ENCODE results near the gene POLR1A. TPM values are rescaled to one million over a fixed set of nuclear protein-coding genes. Genes with fewer than 3 reads are reported as not detected.
A peak's percentile ranks its signal among the peaks of the same experiment; 100 is the strongest.

POLR1A gene
- total and polyA plus RNA-seq, 2 donors (not counting 3 experiments of a cell fraction or from before 2014, with no cell fraction given): 7.6 to 40.7 TPM

DNA sequence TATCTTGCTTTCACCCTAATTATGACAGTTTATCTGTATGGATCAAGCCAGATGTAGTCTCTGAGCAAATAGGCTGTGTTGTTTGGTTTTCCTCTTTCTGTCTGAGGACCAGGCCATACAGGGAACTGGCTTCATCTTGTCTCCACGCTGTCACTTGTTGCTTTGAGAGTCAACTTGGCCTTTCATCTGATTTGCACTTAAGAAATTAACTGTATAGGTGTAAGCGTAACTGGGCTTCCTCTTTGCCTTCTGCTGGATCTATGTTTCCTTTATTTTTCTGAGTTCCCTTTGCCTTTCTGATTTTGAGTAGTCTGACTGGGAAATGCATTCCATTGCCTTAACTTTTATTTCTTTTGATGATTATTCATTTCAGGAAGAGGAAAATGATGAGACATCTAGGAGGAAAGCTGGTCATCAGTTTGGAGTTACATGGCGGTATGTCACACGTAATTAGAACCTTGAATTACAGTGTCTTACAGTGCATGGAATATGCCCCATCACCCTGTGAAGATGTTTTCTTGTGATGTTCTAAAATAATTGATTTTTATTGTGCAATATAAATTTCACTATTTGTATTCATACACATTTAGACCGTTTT is 17.7 kb upstream of the POLR1A start:
- H4K20me1 ChIP-seq (replicated peaks; ENCODE audit: control insufficient read depth, extremely low read depth, insufficient read depth, low read length): no peaks in the 10 kb centered on the region
- no peaks in the 10 kb centered on the region for H3K79me2 ChIP-seq (ENCODE audit: control insufficient read depth, insufficient read depth, low read length)
- H3K4me2 ChIP-seq (ENCODE audit: insufficient read depth, low read length): no peak overlapping the region
- DNase-seq (ENCODE audit: low read depth, low spot score) (no peak), FAIRE-seq (no peak)
- H3K27me3 ChIP-seq (ENCODE audit: control insufficient read depth in 2 of 2, insufficient read depth in 2 of 2, low read length in 2 of 2): no peaks in the 10 kb centered on the region
- no peak overlapping the region for H3K27ac ChIP-seq (ENCODE audit: insufficient read depth, low read depth, low read length)
- ChIA-PET CTCF (no interaction called here), POLR2A (no interaction called here)
- peaks cover 37 to 56% of the 10 kb centered on the region in 2 experiments for H3K36me3 ChIP-seq (ENCODE audit: control insufficient read depth in 2 of 2, extremely low read depth in 1 of 2, insufficient read depth in 2 of 2, low read length in 2 of 2)
- H2AFZ ChIP-seq (ENCODE audit: low read depth, low read length): no peak overlapping the region
- H3K9ac ChIP-seq (replicated peaks; ENCODE audit: extremely low read depth, insufficient read depth, low read length): no peak overlapping the region
- H3K9me3 ChIP-seq (replicated peaks; ENCODE audit: control insufficient read depth, insufficient read depth, low read length): no peaks in the 10 kb centered on the region
- intact Hi-C loops (cut with micrococcal nuclease) (loop anchor here (10.0 kb wide), 1 partner anchor 479 kb away; no protein-coding TSS in a partner anchor), dilution Hi-C loops (cut with MboI; ENCODE audit: extremely low pct_ligation_motif_present, low sequenced_read_pairs) (no loop called here)
- H3K4me3 ChIP-seq (replicated peaks in 1 of 3; ENCODE audit: insufficient read depth in 1 of 3, low read depth in 1 of 3, low read length in 3 of 3): no peak overlapping the region
- peak; percentile 31 for TF ChIP-seq FOS (IDR thresholded peaks at IDR 0.05; ENCODE audit: borderline replicate concordance, insufficient read depth, low read length)
- no peak for TF ChIP-seq POLR2AphosphoS5 (IDR thresholded peaks at IDR 0.05; ENCODE audit: insufficient read depth, low read depth, low read length)
- no peak for TF ChIP-seq POLR2A (IDR thresholded peaks at IDR 0.05; ENCODE audit: low read depth, low read length)
- peaks cover 3% of the 10 kb centered on the region for H3K4me1 ChIP-seq (ENCODE audit: control insufficient read depth, extremely low read depth, insufficient read depth, low read length)
- no TSS peak for BruUV-seq (replicated peaks)
- H3K9me1 ChIP-seq (replicated peaks; ENCODE audit: control insufficient read depth, extremely low read depth, insufficient read depth, low read length): no peaks in the 10 kb centered on the region

DNA sequence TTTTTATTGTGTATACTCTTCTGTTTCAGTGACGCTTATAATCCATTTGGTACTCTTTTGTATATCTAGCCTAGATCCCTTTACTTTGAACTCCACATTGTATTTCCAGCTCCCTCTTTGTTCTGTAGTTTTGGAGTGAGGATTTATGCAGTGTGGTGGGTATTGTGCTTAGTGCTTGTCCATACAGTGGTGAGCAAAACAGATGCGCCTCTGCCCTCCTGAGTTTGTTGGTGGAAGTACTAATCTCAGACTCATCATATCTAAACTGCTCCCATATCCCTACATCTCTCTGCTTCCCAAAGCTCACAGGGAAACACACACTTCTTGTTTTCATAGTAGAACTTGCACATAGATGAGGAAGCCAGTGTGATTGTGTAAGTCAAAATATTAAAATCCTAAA is 12.4 kb upstream of the POLR1A start:
- dilution Hi-C loops (cut with MboI; ENCODE audit: extremely low pct_ligation_motif_present, low sequenced_read_pairs): no loop called here

More for the DNA sequence above, 12.4 kb upstream of the POLR1A start:
- BruUV-seq (replicated peaks): no TSS peak
- H3K9me3 ChIP-seq (replicated peaks; ENCODE audit: control insufficient read depth, insufficient read depth, low read length): no peaks in the 10 kb centered on the region
- peaks cover 28 to 33% of the 10 kb centered on the region in 2 experiments for H3K36me3 ChIP-seq (ENCODE audit: control insufficient read depth in 2 of 2, extremely low read depth in 1 of 2, insufficient read depth in 2 of 2, low read length in 2 of 2)
- no peak for FAIRE-seq
- peaks cover 1% of the 10 kb centered on the region for H3K79me2 ChIP-seq (ENCODE audit: control insufficient read depth, insufficient read depth, low read length)
- no peak overlapping the region for H2AFZ ChIP-seq (ENCODE audit: low read depth, low read length)
- H3K4me1 ChIP-seq (ENCODE audit: control insufficient read depth, extremely low read depth, insufficient read depth, low read length): peaks cover under 1% of the 10 kb centered on the region
- H3K9me1 ChIP-seq (replicated peaks; ENCODE audit: control insufficient read depth, extremely low read depth, insufficient read depth, low read length): no peaks in the 10 kb centered on the region
- CTCF ChIA-PET: interaction anchor here (2.4 kb wide), 1 partner anchor 291 kb away, joined by 12 read pairs; no protein-coding TSS in a partner anchor
- H4K20me1 ChIP-seq (replicated peaks; ENCODE audit: control insufficient read depth, extremely low read depth, insufficient read depth, low read length): no peaks in the 10 kb centered on the region
- intact Hi-C loops (cut with micrococcal nuclease): no loop called here
- H3K27ac ChIP-seq (ENCODE audit: insufficient read depth, low read depth, low read length): no peak overlapping the region
- H3K9ac ChIP-seq (replicated peaks; ENCODE audit: extremely low read depth, insufficient read depth, low read length): no peak overlapping the region
- H3K4me2 ChIP-seq (ENCODE audit: insufficient read depth, low read length): no peak overlapping the region
- TF ChIP-seq JUN (IDR thresholded peaks at IDR 0.05; ENCODE audit: borderline replicate concordance, insufficient read depth, insufficient read length, low read depth) (no peak), POLR2AphosphoS5 (IDR thresholded peaks at IDR 0.05; ENCODE audit: insufficient read depth, low read depth, low read length) (no peak), POLR2A (IDR thresholded peaks at IDR 0.05; ENCODE audit: low read depth, low read length) (no peak), MYC (IDR thresholded peaks at IDR 0.05; ENCODE audit: low read depth, low read length) (no peak), EZH2 (IDR thresholded peaks at IDR 0.05; ENCODE audit: borderline replicate concordance, low read depth, low read length, severe bottlenecking) (no peak), FOS (IDR thresholded peaks at IDR 0.05; ENCODE audit: borderline replicate concordance, insufficient read depth, low read length) (no peak), MAX (IDR thresholded peaks at IDR 0.05; ENCODE audit: insufficient read depth, insufficient read length) (no peak)
- TF ChIP-seq, protein P1, sequence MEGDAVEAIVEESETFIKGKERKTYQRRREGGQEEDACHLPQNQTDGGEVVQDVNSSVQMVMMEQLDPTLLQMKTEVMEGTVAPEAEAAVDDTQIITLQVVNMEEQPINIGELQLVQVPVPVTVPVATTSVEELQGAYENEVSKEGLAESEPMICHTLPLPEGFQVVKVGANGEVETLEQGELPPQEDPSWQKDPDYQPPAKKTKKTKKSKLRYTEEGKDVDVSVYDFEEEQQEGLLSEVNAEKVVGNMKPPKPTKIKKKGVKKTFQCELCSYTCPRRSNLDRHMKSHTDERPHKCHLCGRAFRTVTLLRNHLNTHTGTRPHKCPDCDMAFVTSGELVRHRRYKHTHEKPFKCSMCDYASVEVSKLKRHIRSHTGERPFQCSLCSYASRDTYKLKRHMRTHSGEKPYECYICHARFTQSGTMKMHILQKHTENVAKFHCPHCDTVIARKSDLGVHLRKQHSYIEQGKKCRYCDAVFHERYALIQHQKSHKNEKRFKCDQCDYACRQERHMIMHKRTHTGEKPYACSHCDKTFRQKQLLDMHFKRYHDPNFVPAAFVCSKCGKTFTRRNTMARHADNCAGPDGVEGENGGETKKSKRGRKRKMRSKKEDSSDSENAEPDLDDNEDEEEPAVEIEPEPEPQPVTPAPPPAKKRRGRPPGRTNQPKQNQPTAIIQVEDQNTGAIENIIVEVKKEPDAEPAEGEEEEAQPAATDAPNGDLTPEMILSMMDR (IDR thresholded peaks at IDR 0.05; ENCODE audit: extremely low read depth in 1 of 2, insufficient read depth in 1 of 2, low read depth in 1 of 2, low read length in 2 of 2): no peak
- no peaks in the 10 kb centered on the region for H3K27me3 ChIP-seq (ENCODE audit: control insufficient read depth in 2 of 2, insufficient read depth in 2 of 2, low read length in 2 of 2)
- no peak for DNase-seq (ENCODE audit: low read depth, low spot score)
- no peak overlapping the region for H3K4me3 ChIP-seq (replicated peaks in 1 of 3; ENCODE audit: insufficient read depth in 1 of 3, low read depth in 1 of 3, low read length in 3 of 3)
- POLR2A ChIA-PET: no interaction called here

Data from endothelial cell of umbilical vein (primary cell).